Activated CD8-positive, alpha-beta memory T cell treated with anti-CD3 and anti-CD28 coated beads, Interleukin-2, amount 50 U/mL, for 1 hour (primary cell): Measurements from ENCODE around the gene TNNI3K.
"Not testable (repeated sequence)": the region's sequence is repeated elsewhere in the genome, so short reads cannot be mapped to it uniquely, and the experiment has no call there.

ENCODE experiments used
- DNase-seq: peaks from one replicate; pipeline ENCODE4 v3.0.0-alpha.2; 2020; ENCODE audit errors: extremely low read depth

TNNI3K gene

GRCh38 chr1:74235153-74235552 lies at the start of gene TNNI3K:
TNNI3K (plus strand) TSS chr1:74235387; CDS start chr1:74235452, 65 bp downstream.
- DNase-seq: no peak

- no peak for DNase-seq
Observed at GRCh38 chr1:74193908-74194307, 41.3 kb upstream of the TNNI3K start.

- DNase-seq: no peak
Observed at GRCh38 chr1:74195339-74195738, 39.8 kb upstream of the TNNI3K start.

GRCh38 chr1:74197255-74197654 lies 37.9 kb upstream of the TNNI3K start:
- DNase-seq: no peak

GRCh38 chr1:74197657-74198552 lies 37.3 kb upstream of the TNNI3K start, which contains the start of the genes FPGT and LRRIQ3:
FPGT (plus strand) TSS chr1:74198242; CDS start chr1:74198279, 37 bp downstream.
LRRIQ3 (minus strand) TSS chr1:74198176; CDS start chr1:74183684, 14,492 bp downstream.
- DNase-seq: peak; percentile 87

GRCh38 chr1:74199504-74199903 lies 35.7 kb upstream of the TNNI3K start:
- DNase-seq: no peak

- no peak for DNase-seq
Observed at GRCh38 chr1:74205266-74205665, 29.9 kb upstream of the TNNI3K start.

GRCh38 chr1:74215229-74215628 lies 20.0 kb upstream of the TNNI3K start:
- DNase-seq: no peak

GRCh38 chr1:74222701-74223100 lies 12.5 kb upstream of the TNNI3K start:
- DNase-seq: no peak

- no peak for DNase-seq
Observed at GRCh38 chr1:74223453-74223852, 11.7 kb upstream of the TNNI3K start.

GRCh38 chr1:74236440-74236839 lies 1.3 kb downstream of the TNNI3K start:
- DNase-seq: no peak

- DNase-seq: no peak
Observed at GRCh38 chr1:74237035-74237434, 1.8 kb downstream of the TNNI3K start.

- DNase-seq: no peak
Observed at GRCh38 chr1:74237787-74238186, 2.6 kb downstream of the TNNI3K start.

- no peak for DNase-seq
Observed at GRCh38 chr1:74245168-74245772, 10.1 kb downstream of the TNNI3K start.

- no peak for DNase-seq
Observed at GRCh38 chr1:74246315-74246714, 11.1 kb downstream of the TNNI3K start.

GRCh38 chr1:74247881-74248528 lies 12.8 kb downstream of the TNNI3K start:
- DNase-seq: no peak

GRCh38 chr1:74253243-74253824 lies 18.1 kb downstream of the TNNI3K start:
- not testable (repeated sequence) for DNase-seq

- no peak for DNase-seq
Observed at GRCh38 chr1:74266001-74266400, 30.8 kb downstream of the TNNI3K start.

- DNase-seq: no peak
Observed at GRCh38 chr1:74271503-74271902, 36.3 kb downstream of the TNNI3K start.

- DNase-seq: no peak
Observed at GRCh38 chr1:74280642-74281396, 45.6 kb downstream of the TNNI3K start.

GRCh38 chr1:74286414-74286813 lies 51.2 kb downstream of the TNNI3K start:
- no peak for DNase-seq
